Neural progenitor cell (in vitro differentiated cells): ENCODE results near the gene ZNF148.

Experiments used
- EZH2 ChIP-seq: fragments of 200-600 bp; sonication (generic); IDR thresholded peaks from 2 replicates; pipeline ENCODE4 v1.6.1; 2017; ENCODE audit warnings: antibody characterized with exemption, mild to moderate bottlenecking, moderate library complexity
- EZH2phosphoT487 ChIP-seq: fragments of 200-600 bp; sonication (generic); IDR thresholded peaks from 2 replicates; pipeline ENCODE4 v1.6.1; 2017; ENCODE audit warnings: antibody characterized with exemption
- TF ChIP-seq, protein P1 (sequence below): fragments of 200-600 bp; sonication (generic); IDR thresholded peaks from 2 replicates; pipeline ENCODE4 v1.5.1; 2017; ENCODE audit warnings: antibody characterized with exemption, mild to moderate bottlenecking

DNA sequence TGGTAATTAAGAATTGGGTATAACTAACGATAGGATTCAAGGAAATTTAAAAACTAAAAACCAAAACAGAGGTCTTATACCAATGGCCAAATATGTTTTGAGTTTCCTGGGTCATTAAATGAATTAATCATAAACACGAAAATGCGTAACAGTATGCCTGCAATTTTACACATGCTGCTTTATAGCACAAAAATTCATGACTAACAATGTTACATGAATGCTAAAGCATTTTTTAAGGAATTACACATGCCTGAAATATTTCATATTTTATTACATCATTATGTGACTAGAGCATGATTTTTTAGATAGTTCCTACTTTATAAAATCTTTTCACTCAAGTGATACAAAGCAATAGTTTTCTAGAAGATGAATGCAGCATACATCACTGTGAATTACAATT, 74.7 kb downstream of the ZNF148 start:
- TF ChIP-seq, protein P1, sequence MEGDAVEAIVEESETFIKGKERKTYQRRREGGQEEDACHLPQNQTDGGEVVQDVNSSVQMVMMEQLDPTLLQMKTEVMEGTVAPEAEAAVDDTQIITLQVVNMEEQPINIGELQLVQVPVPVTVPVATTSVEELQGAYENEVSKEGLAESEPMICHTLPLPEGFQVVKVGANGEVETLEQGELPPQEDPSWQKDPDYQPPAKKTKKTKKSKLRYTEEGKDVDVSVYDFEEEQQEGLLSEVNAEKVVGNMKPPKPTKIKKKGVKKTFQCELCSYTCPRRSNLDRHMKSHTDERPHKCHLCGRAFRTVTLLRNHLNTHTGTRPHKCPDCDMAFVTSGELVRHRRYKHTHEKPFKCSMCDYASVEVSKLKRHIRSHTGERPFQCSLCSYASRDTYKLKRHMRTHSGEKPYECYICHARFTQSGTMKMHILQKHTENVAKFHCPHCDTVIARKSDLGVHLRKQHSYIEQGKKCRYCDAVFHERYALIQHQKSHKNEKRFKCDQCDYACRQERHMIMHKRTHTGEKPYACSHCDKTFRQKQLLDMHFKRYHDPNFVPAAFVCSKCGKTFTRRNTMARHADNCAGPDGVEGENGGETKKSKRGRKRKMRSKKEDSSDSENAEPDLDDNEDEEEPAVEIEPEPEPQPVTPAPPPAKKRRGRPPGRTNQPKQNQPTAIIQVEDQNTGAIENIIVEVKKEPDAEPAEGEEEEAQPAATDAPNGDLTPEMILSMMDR, result no peak
- TF ChIP-seq EZH2phosphoT487 (no peak), EZH2 (no peak)
